Uterus (tissue), 4 donors: ENCODE results near the gene PLXNC1. TPM values are rescaled to one million over a fixed set of nuclear protein-coding genes. Genes with fewer than 3 reads are reported as not detected.

ENCODE experiments used
- DNase-seq, 2 donors: peaks; one replicate each; pipeline ENCODE4 v3.0.0-alpha.2; 2019 to 2020
- H3K27ac ChIP-seq, 2 donors: fragments of 200-600 bp; sonication (generic); 1 replicate in 1 of 2; 2 replicates in 1 of 2; pipeline ENCODE4 v1.5.1; 2016 to 2018
- H3K27me3 ChIP-seq, 2 donors: fragments of 200-600 bp; sonication (generic); one replicate each; pipeline ENCODE4 v1.5.1; 2018 to 2019; ENCODE audit warnings: control low read depth in 1 of 2
- H3K36me3 ChIP-seq, 2 donors: fragments of 200-600 bp; sonication (generic); one replicate each; pipeline ENCODE4 v1.5.1; 2019; ENCODE audit warnings: control low read depth in 1 of 2
- H3K4me1 ChIP-seq, 2 donors: fragments of 200-600 bp; sonication (generic); one replicate each; pipeline ENCODE4 v1.5.1; 2018 to 2019; ENCODE audit warnings: control low read depth in 1 of 2
- H3K4me3 ChIP-seq, 2 donors: fragments of 200-600 bp; sonication (generic); 1 replicate in 1 of 2; 2 replicates in 1 of 2; pipeline ENCODE4 v1.5.1; 2018 to 2019; ENCODE audit warnings: mild to moderate bottlenecking in 1 of 2
- H3K9me3 ChIP-seq, 2 donors: fragments of 200-600 bp; sonication (generic); one replicate each; pipeline ENCODE4 v1.5.1; 2019; ENCODE audit warnings: control low read depth in 1 of 2
- CTCF ChIP-seq, 4 experiments: fragments of 200-600 bp in 2 of 4; fragments of 450-650 bp in 2 of 4; sonication (generic) in 2 of 4; IDR thresholded peaks; one replicate each; pipeline ENCODE4 v1.5.1; 2016 to 2019; ENCODE audit warnings: antibody characterized with exemption in 4 of 4, mild to moderate bottlenecking in 2 of 4, moderate library complexity in 1 of 4
- POLR2A ChIP-seq, 2 donors: fragments of 450-650 bp; IDR thresholded peaks; one replicate each; pipeline ENCODE4 v1.6.1; 2016; ENCODE audit warnings: antibody characterized with exemption in 2 of 2, mild to moderate bottlenecking in 1 of 2, moderate library complexity in 1 of 2
- intact Hi-C: fragments of 100-400 bp; cut with DNase I; formaldehyde crosslinking; loops from one replicate; pipeline ENCODE4 v1.15.1; 2023; ENCODE audit warnings: low total_unique reads
- total RNA-seq, 4 donors: library from RNA; depleted of rRNA in 3 of 4; stranded (reverse); fragments of >200 nt in 3 of 4; gene quantifications; one replicate each; pipeline versions ENCODE4 v1.1.0 to v1.2.4, GENCODE V29; 2014 to 2023
- donor health status: DM: yes; HTN: yes; CAD: no.

PLXNC1 gene
- total RNA-seq, 4 donors from 2014 or later, result 11.6 to 23.8 (median 16.3) TPM

DNA sequence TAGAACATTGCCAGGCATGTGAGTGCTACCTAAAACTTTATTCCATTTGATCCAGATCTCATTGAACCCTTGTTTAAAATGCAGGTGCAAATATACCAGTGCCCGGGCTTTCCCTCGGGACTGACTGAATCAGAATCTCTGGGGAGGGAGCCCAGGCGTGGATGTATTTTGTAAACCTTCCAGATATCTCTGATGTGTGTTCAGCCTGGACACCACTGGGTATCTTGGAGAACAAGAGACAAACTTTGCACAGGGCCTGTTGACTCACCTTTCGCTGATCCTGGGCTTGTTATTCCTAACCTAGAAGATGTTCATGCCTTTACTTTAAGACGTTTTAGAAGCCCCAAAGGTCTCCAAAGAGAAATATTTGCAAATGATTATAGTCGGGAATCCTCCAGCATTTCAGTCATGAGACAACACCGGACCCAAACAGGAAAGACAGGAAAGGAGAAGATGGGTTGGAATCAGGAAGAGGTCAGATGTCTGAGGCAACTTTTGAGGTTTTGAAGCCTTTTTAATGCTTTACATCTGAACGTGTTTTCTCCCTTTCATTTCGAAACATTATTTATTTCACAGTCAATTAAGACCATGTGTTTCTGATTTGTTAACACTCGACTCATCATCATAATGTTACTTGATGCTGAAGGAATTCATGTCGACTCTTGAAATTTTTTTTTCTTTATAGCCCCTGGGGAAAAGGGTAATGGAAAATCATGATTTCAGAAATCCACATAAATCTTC lies 118.6 kb downstream of the PLXNC1 start:
- DNase-seq, result peak in 1 of 2 donors; percentile 32
- peak overlapping the region; percentile 83 for H3K27ac ChIP-seq
- H3K4me1 ChIP-seq, result peaks cover 0 to 8% of the 10 kb centered on the region in 2 donors
- TF ChIP-seq CTCF (IDR thresholded peaks at IDR 0.05), result no peak
- TF ChIP-seq POLR2A (IDR thresholded peaks at IDR 0.05), result no peak
- no peaks in the 10 kb centered on the region for H3K36me3 ChIP-seq
- H3K9me3 ChIP-seq, result no peaks in the 10 kb centered on the region
- no peaks in the 10 kb centered on the region for H3K27me3 ChIP-seq
- intact Hi-C loops, result no loop called here
- no peak overlapping the region for H3K4me3 ChIP-seq

DNA sequence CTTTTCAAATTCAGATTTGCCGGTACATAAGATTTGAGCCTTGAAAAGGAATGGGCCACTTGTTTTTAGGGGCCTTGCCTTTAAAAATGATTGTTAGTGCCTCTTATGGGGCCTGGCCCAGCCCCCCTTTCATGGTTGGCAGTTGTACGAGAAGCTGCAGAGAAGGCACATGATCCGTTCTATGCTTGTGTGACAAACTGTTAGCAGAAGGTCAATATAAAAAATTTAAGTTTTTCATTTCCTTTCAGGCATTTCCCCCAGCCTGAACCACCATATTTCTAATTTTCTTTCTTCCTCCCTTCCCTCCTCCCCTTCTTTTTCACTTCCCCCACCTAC lies 119.1 kb downstream of the PLXNC1 start:
- intact Hi-C loops, result no loop called here
- H3K4me1 ChIP-seq, result peaks cover 0 to 8% of the 10 kb centered on the region in 2 donors
- peak in 1 of 2 donors; percentile 41 for DNase-seq
- no peaks in the 10 kb centered on the region for H3K9me3 ChIP-seq
- TF ChIP-seq POLR2A (IDR thresholded peaks at IDR 0.05) (no peak), CTCF (IDR thresholded peaks at IDR 0.05) (no peak)
- peak overlapping the region; percentile 83 for H3K27ac ChIP-seq
- no peak overlapping the region for H3K4me3 ChIP-seq
- H3K36me3 ChIP-seq, result no peaks in the 10 kb centered on the region
- H3K27me3 ChIP-seq, result no peaks in the 10 kb centered on the region

DNA sequence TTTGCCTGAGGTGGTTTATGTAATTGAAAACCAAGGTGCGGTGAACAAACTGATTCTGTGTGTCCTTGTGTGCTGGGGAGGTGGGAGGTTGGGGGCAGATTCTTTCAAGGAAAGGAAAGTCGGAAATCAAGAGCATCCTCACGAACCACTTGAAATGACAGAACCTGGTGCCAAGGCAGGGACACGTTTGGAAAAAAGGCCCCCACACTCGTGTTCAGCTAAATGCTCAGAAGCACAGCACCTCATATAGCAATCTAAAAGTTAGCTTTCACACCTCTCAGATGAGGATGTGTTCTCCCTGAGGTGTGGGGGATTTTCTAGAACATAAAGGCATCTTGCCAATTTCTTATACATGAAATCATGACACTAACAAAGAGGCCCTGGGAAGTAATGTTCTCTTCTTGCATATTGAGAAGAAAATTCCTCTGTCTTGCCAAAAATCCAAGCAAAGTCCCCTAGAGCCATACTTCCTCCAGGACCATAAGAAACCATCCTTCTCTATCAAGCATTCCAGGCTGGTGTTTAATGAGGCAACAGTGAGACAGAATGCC lies 119.6 kb downstream of the PLXNC1 start:
- peak overlapping the region; percentile 83 for H3K27ac ChIP-seq
- TF ChIP-seq POLR2A (IDR thresholded peaks at IDR 0.05) (no peak), CTCF (IDR thresholded peaks at IDR 0.05) (no peak)
- intact Hi-C loops, result no loop called here

GRCh38 chr12:94269316-94269999 lies 121.1 kb downstream of the PLXNC1 start:
- no peaks in the 10 kb centered on the region for H3K9me3 ChIP-seq
- no peak for TF ChIP-seq CTCF (IDR thresholded peaks at IDR 0.05)
- no peak for TF ChIP-seq POLR2A (IDR thresholded peaks at IDR 0.05)
- intact Hi-C loops, result no loop called here
- H3K27me3 ChIP-seq, result no peaks in the 10 kb centered on the region
- peaks cover 0 to 8% of the 10 kb centered on the region in 2 donors for H3K4me1 ChIP-seq
- H3K27ac ChIP-seq, result no peak overlapping the region
- no peak for DNase-seq
- no peak overlapping the region for H3K4me3 ChIP-seq
- H3K36me3 ChIP-seq, result no peaks in the 10 kb centered on the region

More for the DNA sequence above, 119.6 kb downstream of the PLXNC1 start:
- Histone ChIP-seq H3K27me3 (no peaks in the 10 kb centered on the region), H3K4me1 (peaks cover 0 to 8% of the 10 kb centered on the region in 2 donors), H3K9me3 (no peaks in the 10 kb centered on the region), H3K4me3 (no peak overlapping the region), H3K36me3 (no peaks in the 10 kb centered on the region)
- no peak for DNase-seq

- Histone ChIP-seq H3K27ac (no peak overlapping the region), H3K36me3 (no peaks in the 10 kb centered on the region), H3K4me3 (no peak overlapping the region), H3K9me3 (no peaks in the 10 kb centered on the region), H3K27me3 (no peaks in the 10 kb centered on the region), H3K4me1 (peaks cover 0 to 8% of the 10 kb centered on the region in 2 donors)
- intact Hi-C loops, result no loop called here
- DNase-seq, result no peak
- no peak for TF ChIP-seq CTCF (IDR thresholded peaks at IDR 0.05)
These were observed 123.0 kb downstream of the PLXNC1 start for GRCh38 chr12:94271351-94271750.
